Measurements from ENCODE around the gene HPCAL4.

The HPCAL4 gene

GRCh38 chr1:39691383-39692151 is at the start of gene HPCAL4:
HPCAL4 (minus strand) TSS chr1:39691433; CDS start chr1:39684603, 6,830 bp downstream.
- H3K4me3 ChIP-seq (ENCODE audit: low read depth, low read length): peak within 1 kb of the TSS; percentile 27
- DNase-seq (ENCODE audit: low read depth): no peak

GRCh38 chr1:39738622-39739366 is 47.6 kb upstream of the HPCAL4 start, which contains the start of gene PPIE:
PPIE (plus strand) TSS chr1:39738882; CDS start chr1:39738901, 19 bp downstream.
- H3K4me3 ChIP-seq (ENCODE audit: low read depth, low read length): peak within 1 kb of the TSS; percentile 89
- DNase-seq (ENCODE audit: low read depth): peak; percentile 65

GRCh38 chr1:39737546-39738169 is 46.4 kb upstream of the HPCAL4 start:
- peak; percentile 88 for DNase-seq (ENCODE audit: low read depth)
- H3K4me3 ChIP-seq (ENCODE audit: low read depth, low read length): no peak overlapping the region

- H3K4me3 ChIP-seq (ENCODE audit: low read depth, low read length): no peak overlapping the region
- DNase-seq (ENCODE audit: low read depth): no peak
Measured at GRCh38 chr1:39735731-39736130, 44.5 kb upstream of the HPCAL4 start.

GRCh38 chr1:39733161-39733560 is 41.9 kb upstream of the HPCAL4 start:
- H3K4me3 ChIP-seq (ENCODE audit: low read depth, low read length): no peak overlapping the region
- no peak for DNase-seq (ENCODE audit: low read depth)

GRCh38 chr1:39732730-39733129 is 41.5 kb upstream of the HPCAL4 start:
- H3K4me3 ChIP-seq (ENCODE audit: low read depth, low read length): no peak overlapping the region
- DNase-seq (ENCODE audit: low read depth): no peak

- no peak overlapping the region for H3K4me3 ChIP-seq (ENCODE audit: low read depth, low read length)
- no peak for DNase-seq (ENCODE audit: low read depth)
Measured at GRCh38 chr1:39729842-39730241, 38.6 kb upstream of the HPCAL4 start.

- no peak overlapping the region for H3K4me3 ChIP-seq (ENCODE audit: low read depth, low read length)
- DNase-seq (ENCODE audit: low read depth): no peak
Measured at GRCh38 chr1:39729030-39729429, 37.8 kb upstream of the HPCAL4 start.

GRCh38 chr1:39727932-39728317 is 36.7 kb upstream of the HPCAL4 start:
- no peak for DNase-seq (ENCODE audit: low read depth)
- no peak overlapping the region for H3K4me3 ChIP-seq (ENCODE audit: low read depth, low read length)

GRCh38 chr1:39727221-39727931 is 36.1 kb upstream of the HPCAL4 start:
- no peak for DNase-seq (ENCODE audit: low read depth)
- no peak overlapping the region for H3K4me3 ChIP-seq (ENCODE audit: low read depth, low read length)

- DNase-seq (ENCODE audit: low read depth): no peak
- H3K4me3 ChIP-seq (ENCODE audit: low read depth, low read length): no peak overlapping the region
Measured at GRCh38 chr1:39726600-39726999, 35.4 kb upstream of the HPCAL4 start.

- H3K4me3 ChIP-seq (ENCODE audit: low read depth, low read length): no peak overlapping the region
- DNase-seq (ENCODE audit: low read depth): no peak
Measured at GRCh38 chr1:39722495-39722894, 31.3 kb upstream of the HPCAL4 start.

GRCh38 chr1:39721664-39722063 is 30.4 kb upstream of the HPCAL4 start:
- DNase-seq (ENCODE audit: low read depth): no peak
- H3K4me3 ChIP-seq (ENCODE audit: low read depth, low read length): no peak overlapping the region

- no peak overlapping the region for H3K4me3 ChIP-seq (ENCODE audit: low read depth, low read length)
- no peak for DNase-seq (ENCODE audit: low read depth)
Measured at GRCh38 chr1:39720094-39720999, 29.1 kb upstream of the HPCAL4 start.

- no peak for DNase-seq (ENCODE audit: low read depth)
- no peak overlapping the region for H3K4me3 ChIP-seq (ENCODE audit: low read depth, low read length)
Measured at GRCh38 chr1:39717809-39718208, 26.6 kb upstream of the HPCAL4 start.

GRCh38 chr1:39713557-39713956 is 22.3 kb upstream of the HPCAL4 start:
- DNase-seq (ENCODE audit: low read depth): no peak
- no peak overlapping the region for H3K4me3 ChIP-seq (ENCODE audit: low read depth, low read length)

GRCh38 chr1:39711966-39712340 is 20.7 kb upstream of the HPCAL4 start:
- DNase-seq (ENCODE audit: low read depth): no peak
- no peak overlapping the region for H3K4me3 ChIP-seq (ENCODE audit: low read depth, low read length)

- DNase-seq (ENCODE audit: low read depth): no peak
Measured at GRCh38 chr1:39711104-39711965, 20.1 kb upstream of the HPCAL4 start.

More at GRCh38 chr1:39711104-39711965, 20.1 kb upstream of the HPCAL4 start:
- H3K4me3 ChIP-seq (ENCODE audit: low read depth, low read length): no peak overlapping the region

All from skeletal muscle cell (primary cell).